Neural progenitor cell (in vitro differentiated cells): ENCODE results near the gene SS18. TPM values are rescaled to one million over a fixed set of nuclear protein-coding genes. Genes with fewer than 3 reads are reported as not detected.

Experiments used
- DNase-seq: peaks from one replicate; pipeline ENCODE4 v3.0.0-alpha.2; 2016; ENCODE audit warnings: low spot score
- H2AFZ ChIP-seq: fragments of 200-600 bp; sonication (generic); replicated peaks from 2 replicates; pipeline ENCODE4 v1.6.1; 2016; ENCODE audit warnings: antibody characterized with exemption
- H3F3A ChIP-seq: fragments of 200-600 bp; sonication (generic); 2 replicates; pipeline ENCODE4 v1.6.1; 2016; ENCODE audit warnings: antibody characterized with exemption, low read depth
- H3K27ac ChIP-seq: fragments of 200-600 bp; sonication (generic); 2 replicates; pipeline ENCODE4 v1.5.1; 2016; ENCODE audit warnings: mild to moderate bottlenecking
- H3K27me3 ChIP-seq: fragments of 200-600 bp; sonication (generic); 2 replicates; pipeline ENCODE4 v1.6.1; 2016; ENCODE audit warnings: mild to moderate bottlenecking, moderate library complexity
- H3K36me3 ChIP-seq: fragments of 200-600 bp; sonication (generic); 2 replicates; pipeline ENCODE4 v1.5.1; 2016
- H3K4me1 ChIP-seq: fragments of 200-600 bp; sonication (generic); 2 replicates; pipeline ENCODE4 v1.6.1; 2016; ENCODE audit warnings: mixed run types
- H3K4me2 ChIP-seq: fragments of 200-600 bp; sonication (generic); 2 replicates; pipeline ENCODE4 v1.6.1; 2016
- H3K4me3 ChIP-seq: fragments of 200-600 bp; sonication (generic); 2 replicates; pipeline ENCODE4 v1.5.1; 2016
- H3K79me2 ChIP-seq: fragments of 200-600 bp; sonication (generic); 2 replicates; pipeline ENCODE4 v1.6.1; 2016; ENCODE audit warnings: low read depth
- H3K9ac ChIP-seq: fragments of 200-600 bp; sonication (generic); 2 replicates; pipeline ENCODE4 v1.6.1; 2016
- H3K9me3 ChIP-seq: fragments of 200-600 bp; sonication (generic); 2 replicates; pipeline ENCODE4 v1.5.1; 2016; ENCODE audit warnings: low read depth
- H4K20me1 ChIP-seq: fragments of 200-600 bp; sonication (generic); 2 replicates; pipeline ENCODE4 v1.6.1; 2016; ENCODE audit warnings: low read depth
- H3K27ac Mint-ChIP-seq: 3 replicates; pipeline ENCODE4 v1.8.0; 2021; ENCODE audit warnings: mixed read lengths
- H3K27me3 Mint-ChIP-seq: 2 replicates; pipeline ENCODE4 v1.8.0; 2022; ENCODE audit warnings: low read depth, mild to moderate bottlenecking, inconsistent platforms, moderate library complexity, mixed read lengths; ENCODE audit not compliant: insufficient read depth
- H3K36me3 Mint-ChIP-seq: 3 replicates; pipeline ENCODE4 v1.8.0; 2021; ENCODE audit warnings: mixed read lengths
- H3K4me1 Mint-ChIP-seq: 3 replicates; pipeline ENCODE4 v1.8.0; 2021; ENCODE audit warnings: mixed read lengths
- H3K4me3 Mint-ChIP-seq: 3 replicates; pipeline ENCODE4 v1.8.0; 2021; ENCODE audit warnings: mild to moderate bottlenecking, moderate library complexity, mixed read lengths
- H3K9me3 Mint-ChIP-seq: 3 replicates; pipeline ENCODE4 v1.8.0; 2020; ENCODE audit warnings: mixed read lengths
- EZH2 ChIP-seq: fragments of 200-600 bp; sonication (generic); IDR thresholded peaks from 2 replicates; pipeline ENCODE4 v1.6.1; 2017; ENCODE audit warnings: antibody characterized with exemption, mild to moderate bottlenecking, moderate library complexity
- EZH2phosphoT487 ChIP-seq: fragments of 200-600 bp; sonication (generic); IDR thresholded peaks from 2 replicates; pipeline ENCODE4 v1.6.1; 2017; ENCODE audit warnings: antibody characterized with exemption
- total RNA-seq: library from RNA; depleted of rRNA; stranded (reverse); fragments of >200 nt; gene quantifications from 2 replicates; pipeline ENCODE4 v1.2.3, GENCODE V29; 2015; ENCODE audit warnings: low replicate concordance
- TF ChIP-seq, protein P1 (sequence below): fragments of 200-600 bp; sonication (generic); IDR thresholded peaks from 2 replicates; pipeline ENCODE4 v1.5.1; 2017; ENCODE audit warnings: antibody characterized with exemption, mild to moderate bottlenecking

The SS18 gene
- total RNA-seq, 1 donor from 2014 or later, result 196 TPM

DNA sequence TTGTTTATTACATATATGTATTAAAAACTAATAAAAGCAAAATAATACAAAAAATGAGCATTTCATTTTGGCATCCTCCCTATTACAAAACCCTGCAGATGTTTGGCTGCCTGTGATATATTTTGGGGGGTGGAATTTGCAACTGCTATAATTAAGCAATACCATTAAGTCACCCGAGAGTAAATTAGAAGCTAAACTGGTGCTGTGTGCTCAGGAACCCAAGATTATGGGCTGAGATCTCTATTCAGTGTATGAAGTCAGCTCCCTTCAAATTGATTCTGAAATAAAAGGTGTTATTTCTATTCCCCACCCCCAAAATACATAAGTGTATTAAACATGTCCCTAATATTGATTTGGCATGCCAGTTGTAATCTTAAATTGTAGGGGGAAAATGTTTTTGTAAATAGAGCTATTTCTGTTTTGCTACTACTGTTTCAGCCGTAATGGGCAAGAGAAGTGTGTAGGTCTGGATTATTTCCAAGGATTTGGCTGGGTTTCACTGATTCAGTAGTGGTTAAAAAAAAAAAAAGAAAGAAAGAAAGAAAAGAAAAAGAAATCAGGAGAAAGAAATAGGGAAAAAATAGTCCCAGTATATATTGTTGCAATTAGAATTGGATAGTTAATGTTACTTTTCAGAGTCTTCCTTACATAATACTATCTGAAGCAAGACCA is 110.9 kb downstream of the SS18 start:
- Histone ChIP-seq H3K4me2 (no peak overlapping the region), H3K36me3 (no peaks in the 10 kb centered on the region), H2AFZ (no peak overlapping the region), H3K27ac (no peak overlapping the region), H3F3A (no peaks in the 10 kb centered on the region), H3K9me3 (no peaks in the 10 kb centered on the region), H3K79me2 (no peaks in the 10 kb centered on the region), H3K27me3 (no peaks in the 10 kb centered on the region), H4K20me1 (no peaks in the 10 kb centered on the region), H3K4me1 (no peaks in the 10 kb centered on the region), H3K9ac (no peak overlapping the region), H3K4me3 (no peak overlapping the region)
- H3K9me3 Mint-ChIP-seq, result no peaks in the 10 kb centered on the region
- H3K36me3 Mint-ChIP-seq, result no peaks in the 10 kb centered on the region
- TF ChIP-seq, protein P1, sequence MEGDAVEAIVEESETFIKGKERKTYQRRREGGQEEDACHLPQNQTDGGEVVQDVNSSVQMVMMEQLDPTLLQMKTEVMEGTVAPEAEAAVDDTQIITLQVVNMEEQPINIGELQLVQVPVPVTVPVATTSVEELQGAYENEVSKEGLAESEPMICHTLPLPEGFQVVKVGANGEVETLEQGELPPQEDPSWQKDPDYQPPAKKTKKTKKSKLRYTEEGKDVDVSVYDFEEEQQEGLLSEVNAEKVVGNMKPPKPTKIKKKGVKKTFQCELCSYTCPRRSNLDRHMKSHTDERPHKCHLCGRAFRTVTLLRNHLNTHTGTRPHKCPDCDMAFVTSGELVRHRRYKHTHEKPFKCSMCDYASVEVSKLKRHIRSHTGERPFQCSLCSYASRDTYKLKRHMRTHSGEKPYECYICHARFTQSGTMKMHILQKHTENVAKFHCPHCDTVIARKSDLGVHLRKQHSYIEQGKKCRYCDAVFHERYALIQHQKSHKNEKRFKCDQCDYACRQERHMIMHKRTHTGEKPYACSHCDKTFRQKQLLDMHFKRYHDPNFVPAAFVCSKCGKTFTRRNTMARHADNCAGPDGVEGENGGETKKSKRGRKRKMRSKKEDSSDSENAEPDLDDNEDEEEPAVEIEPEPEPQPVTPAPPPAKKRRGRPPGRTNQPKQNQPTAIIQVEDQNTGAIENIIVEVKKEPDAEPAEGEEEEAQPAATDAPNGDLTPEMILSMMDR, result no peak
- no peak for TF ChIP-seq EZH2
- TF ChIP-seq EZH2phosphoT487, result no peak
- H3K4me1 Mint-ChIP-seq, result no peaks in the 10 kb centered on the region
- no peak overlapping the region for H3K4me3 Mint-ChIP-seq
- peaks cover 10% of the 10 kb centered on the region for H3K27me3 Mint-ChIP-seq
- H3K27ac Mint-ChIP-seq, result no peak overlapping the region
- DNase-seq, result no peak

DNA sequence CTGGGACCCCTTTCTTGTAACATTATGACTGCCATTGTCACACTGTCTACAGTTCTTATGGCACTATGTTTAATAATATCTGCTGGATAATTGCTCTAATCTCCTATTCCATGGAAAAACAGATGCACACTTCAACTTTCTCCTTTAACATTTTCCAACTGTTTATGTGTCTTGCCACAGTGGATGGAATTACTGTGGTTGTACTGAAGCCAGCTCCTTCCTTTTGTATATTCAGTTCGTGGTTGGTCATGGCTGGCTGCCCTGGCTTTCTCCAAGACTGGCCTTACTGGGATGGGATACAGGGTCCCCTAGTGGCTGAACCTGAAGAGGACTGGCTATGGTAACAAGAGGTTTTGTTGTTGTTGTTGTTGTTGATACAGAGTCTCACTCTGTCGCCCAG is 113.9 kb downstream of the SS18 start:
- Mint-ChIP-seq H3K27ac (no peak overlapping the region), H3K4me1 (no peaks in the 10 kb centered on the region), H3K36me3 (no peaks in the 10 kb centered on the region), H3K27me3 (peaks cover 11% of the 10 kb centered on the region), H3K4me3 (no peak overlapping the region), H3K9me3 (peaks cover 5% of the 10 kb centered on the region)
- no peaks in the 10 kb centered on the region for H3K4me1 ChIP-seq
- DNase-seq, result no peak
- H4K20me1 ChIP-seq, result no peaks in the 10 kb centered on the region
- no peak overlapping the region for H3K27ac ChIP-seq
- H3K9me3 ChIP-seq, result no peaks in the 10 kb centered on the region
- no peaks in the 10 kb centered on the region for H3K36me3 ChIP-seq
- no peak overlapping the region for H3K9ac ChIP-seq
- TF ChIP-seq EZH2 (no peak), EZH2phosphoT487 (no peak)
- TF ChIP-seq, protein P1, result no peak
- H3K27me3 ChIP-seq, result no peaks in the 10 kb centered on the region
- no peaks in the 10 kb centered on the region for H3F3A ChIP-seq
- no peak overlapping the region for H3K4me3 ChIP-seq
- no peaks in the 10 kb centered on the region for H3K79me2 ChIP-seq
- no peak overlapping the region for H3K4me2 ChIP-seq
- no peak overlapping the region for H2AFZ ChIP-seq

DNA sequence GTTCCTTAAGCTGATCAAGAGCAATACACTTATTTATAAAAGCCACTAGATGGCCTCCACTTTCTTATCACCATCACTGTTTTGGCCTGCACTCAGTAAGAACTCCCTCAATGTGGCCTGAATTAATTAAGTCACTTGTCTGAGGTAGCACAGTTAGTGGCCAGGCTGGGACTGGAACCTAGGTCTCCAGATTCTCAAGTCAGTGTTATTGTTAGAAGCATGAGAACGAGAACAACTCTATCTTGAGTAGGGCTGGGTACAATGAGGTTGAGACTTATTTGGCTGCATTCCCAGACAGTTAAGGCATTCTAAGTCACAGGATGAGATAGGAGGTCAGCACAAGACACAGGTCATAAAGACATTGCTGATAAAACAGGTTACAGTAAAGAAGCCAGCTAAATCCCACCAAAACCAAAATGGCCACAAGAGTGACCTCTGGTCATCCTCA is 115.8 kb downstream of the SS18 start:
- no peaks in the 10 kb centered on the region for H3K4me1 Mint-ChIP-seq
- H3K36me3 ChIP-seq, result no peaks in the 10 kb centered on the region
- DNase-seq, result no peak
- no peaks in the 10 kb centered on the region for H3K79me2 ChIP-seq
- H3F3A ChIP-seq, result no peaks in the 10 kb centered on the region
- H3K4me3 ChIP-seq, result no peak overlapping the region
- no peak overlapping the region for H3K27ac Mint-ChIP-seq
- H3K4me2 ChIP-seq, result no peak overlapping the region
- no peaks in the 10 kb centered on the region for H4K20me1 ChIP-seq
- H3K27ac ChIP-seq, result no peak overlapping the region
- no peaks in the 10 kb centered on the region for H3K27me3 ChIP-seq
- TF ChIP-seq, protein P1, result no peak
- no peak for TF ChIP-seq EZH2phosphoT487
- no peak for TF ChIP-seq EZH2
- no peaks in the 10 kb centered on the region for H3K4me1 ChIP-seq
- no peaks in the 10 kb centered on the region for H3K36me3 Mint-ChIP-seq
- no peak overlapping the region for H3K4me3 Mint-ChIP-seq
- no peaks in the 10 kb centered on the region for H3K9me3 ChIP-seq
- peaks cover 6% of the 10 kb centered on the region for H3K9me3 Mint-ChIP-seq
- H3K9ac ChIP-seq, result no peak overlapping the region
- H3K27me3 Mint-ChIP-seq, result peaks cover 5% of the 10 kb centered on the region
- H2AFZ ChIP-seq, result no peak overlapping the region

Other genes starting within 250 kb of the SS18 start
- gene PSMA8, start 43.3 kb upstream of the SS18 start, total RNA-seq, result not detected in 2 replicates
- gene TAF4B, start 135.8 kb upstream of the SS18 start, total RNA-seq, result 6.9 and 9.1 TPM in 2 replicates